ENCODE data around the gene CADM2. TPM values are rescaled to one million over a fixed set of nuclear protein-coding genes. Genes with fewer than 3 reads are reported as not detected.

The CADM2 gene
- total RNA-seq, 1 donor from 2014 or later, result 6.8 TPM

DNA sequence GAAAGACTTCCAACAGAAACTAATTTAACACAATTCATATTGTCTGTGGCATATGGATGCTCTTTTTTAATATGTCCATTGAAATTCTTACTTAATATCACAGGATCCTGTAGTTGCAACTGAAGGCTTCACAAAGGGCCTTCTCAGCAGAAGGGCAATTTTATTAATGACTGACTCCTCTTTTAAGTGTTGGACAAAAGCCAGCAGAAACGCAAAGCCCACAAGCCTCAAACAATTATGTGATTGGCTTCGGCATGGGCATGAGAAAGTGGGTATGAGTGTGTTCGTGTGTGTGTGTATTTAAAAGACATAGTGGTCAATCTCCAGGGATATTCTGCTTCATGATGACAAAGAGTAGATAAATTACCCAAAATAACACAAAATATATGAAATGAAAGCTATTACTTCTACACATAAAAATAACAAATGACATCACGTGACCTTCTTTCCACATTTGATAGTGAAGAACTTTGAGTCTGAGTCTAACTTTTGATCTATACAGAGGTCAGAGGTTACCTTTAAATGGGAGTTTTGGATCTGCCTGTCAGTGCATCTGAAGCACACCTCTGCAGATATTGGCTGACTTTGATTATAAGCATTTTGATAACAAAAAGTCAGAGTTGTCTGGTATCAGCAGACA lies 496.9 kb downstream of the CADM2 start:
- no peak for TF ChIP-seq EZH2 (IDR thresholded peaks at IDR 0.05)
- TF ChIP-seq, protein P1, sequence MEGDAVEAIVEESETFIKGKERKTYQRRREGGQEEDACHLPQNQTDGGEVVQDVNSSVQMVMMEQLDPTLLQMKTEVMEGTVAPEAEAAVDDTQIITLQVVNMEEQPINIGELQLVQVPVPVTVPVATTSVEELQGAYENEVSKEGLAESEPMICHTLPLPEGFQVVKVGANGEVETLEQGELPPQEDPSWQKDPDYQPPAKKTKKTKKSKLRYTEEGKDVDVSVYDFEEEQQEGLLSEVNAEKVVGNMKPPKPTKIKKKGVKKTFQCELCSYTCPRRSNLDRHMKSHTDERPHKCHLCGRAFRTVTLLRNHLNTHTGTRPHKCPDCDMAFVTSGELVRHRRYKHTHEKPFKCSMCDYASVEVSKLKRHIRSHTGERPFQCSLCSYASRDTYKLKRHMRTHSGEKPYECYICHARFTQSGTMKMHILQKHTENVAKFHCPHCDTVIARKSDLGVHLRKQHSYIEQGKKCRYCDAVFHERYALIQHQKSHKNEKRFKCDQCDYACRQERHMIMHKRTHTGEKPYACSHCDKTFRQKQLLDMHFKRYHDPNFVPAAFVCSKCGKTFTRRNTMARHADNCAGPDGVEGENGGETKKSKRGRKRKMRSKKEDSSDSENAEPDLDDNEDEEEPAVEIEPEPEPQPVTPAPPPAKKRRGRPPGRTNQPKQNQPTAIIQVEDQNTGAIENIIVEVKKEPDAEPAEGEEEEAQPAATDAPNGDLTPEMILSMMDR (IDR thresholded peaks at IDR 0.05), result no peak
- Histone ChIP-seq H3K4me1 (no peaks in the 10 kb centered on the region), H2AFZ (replicated peaks) (no peak overlapping the region), H3K27ac (no peak overlapping the region), H3K4me2 (no peak overlapping the region), H4K20me1 (ENCODE audit: low read depth) (no peaks in the 10 kb centered on the region), H3K36me3 (no peaks in the 10 kb centered on the region), H3K4me3 (no peak overlapping the region), H3K9me3 (ENCODE audit: low read depth) (no peaks in the 10 kb centered on the region), H3K27me3 (no peaks in the 10 kb centered on the region), H3K9ac (no peak overlapping the region), H3F3A (ENCODE audit: low read depth) (no peaks in the 10 kb centered on the region), H3K79me2 (ENCODE audit: low read depth) (no peaks in the 10 kb centered on the region)
- no peaks in the 10 kb centered on the region for H3K9me3 Mint-ChIP-seq
- no peak overlapping the region for H3K4me3 Mint-ChIP-seq
- no peaks in the 10 kb centered on the region for H3K36me3 Mint-ChIP-seq
- H3K27me3 Mint-ChIP-seq (ENCODE audit: insufficient read depth, low read depth), result peaks cover 3% of the 10 kb centered on the region
- peaks cover 7% of the 10 kb centered on the region for H3K4me1 Mint-ChIP-seq
- H3K27ac Mint-ChIP-seq, result no peak overlapping the region
- no peak for DNase-seq (ENCODE audit: low spot score)

DNA sequence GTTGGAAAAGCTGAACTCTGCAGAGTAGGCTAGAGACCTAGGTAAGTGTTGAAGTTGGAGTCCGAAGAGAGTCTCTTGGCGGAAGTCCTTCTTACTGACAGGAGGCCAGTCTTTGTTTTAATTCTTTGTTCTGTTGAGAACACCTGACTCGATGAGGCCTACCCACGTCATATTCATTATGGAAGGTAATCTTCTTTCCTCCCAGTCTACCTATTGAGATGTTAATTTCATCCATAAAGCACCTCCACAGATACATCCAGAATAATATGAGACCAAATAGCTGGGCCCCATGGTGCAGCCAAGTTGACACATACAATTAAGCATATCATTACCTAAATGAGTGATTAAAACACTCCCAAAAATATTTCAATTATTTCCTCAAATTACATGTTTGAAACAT lies 515.5 kb downstream of the CADM2 start:
- H3K27me3 ChIP-seq, result no peaks in the 10 kb centered on the region
- no peak for DNase-seq (ENCODE audit: low spot score)
- H3K27ac Mint-ChIP-seq, result no peak overlapping the region
- no peak overlapping the region for H3K9ac ChIP-seq
- H3K9me3 Mint-ChIP-seq, result no peaks in the 10 kb centered on the region
- H3K36me3 Mint-ChIP-seq, result no peaks in the 10 kb centered on the region
- H3K36me3 ChIP-seq, result no peaks in the 10 kb centered on the region
- H3K4me3 ChIP-seq, result no peak overlapping the region
- no peak overlapping the region for H2AFZ ChIP-seq (replicated peaks)
- TF ChIP-seq, protein P1 (IDR thresholded peaks at IDR 0.05), result no peak
- TF ChIP-seq EZH2 (IDR thresholded peaks at IDR 0.05) (no peak), EZH2phosphoT487 (IDR thresholded peaks at IDR 0.05) (no peak)
- H3K79me2 ChIP-seq (ENCODE audit: low read depth), result no peaks in the 10 kb centered on the region
- H3K4me1 ChIP-seq, result no peaks in the 10 kb centered on the region
- no peak overlapping the region for H3K4me3 Mint-ChIP-seq
- H3K4me2 ChIP-seq, result no peak overlapping the region
- no peaks in the 10 kb centered on the region for H3K27me3 Mint-ChIP-seq (ENCODE audit: insufficient read depth, low read depth)
- no peaks in the 10 kb centered on the region for H3F3A ChIP-seq (ENCODE audit: low read depth)
- no peaks in the 10 kb centered on the region for H3K9me3 ChIP-seq (ENCODE audit: low read depth)
- no peak overlapping the region for H3K27ac ChIP-seq
- no peaks in the 10 kb centered on the region for H3K4me1 Mint-ChIP-seq
- no peaks in the 10 kb centered on the region for H4K20me1 ChIP-seq (ENCODE audit: low read depth)

DNA sequence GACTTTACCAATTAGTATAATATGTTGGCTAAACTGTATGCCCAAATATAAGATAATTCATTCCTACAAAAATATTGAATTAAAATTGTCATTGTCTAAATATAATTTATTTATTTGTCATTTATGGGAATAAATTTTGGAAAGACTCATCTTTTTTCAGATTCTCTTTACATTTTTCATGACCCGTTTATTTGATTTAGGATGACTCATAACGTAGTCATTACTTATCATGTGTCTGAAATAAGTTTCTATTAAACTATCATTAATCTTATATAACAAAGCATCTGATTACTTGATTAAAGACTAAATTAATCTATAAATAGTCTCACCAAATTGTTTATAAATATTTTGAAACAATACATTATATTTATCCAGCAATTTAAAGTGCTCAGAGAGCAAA lies 516.6 kb downstream of the CADM2 start:
- no peaks in the 10 kb centered on the region for H3K4me1 ChIP-seq
- no peak overlapping the region for H3K4me2 ChIP-seq
- no peak overlapping the region for H3K4me3 ChIP-seq
- H3K27me3 ChIP-seq, result no peaks in the 10 kb centered on the region
- Mint-ChIP-seq H3K36me3 (no peaks in the 10 kb centered on the region), H3K9me3 (no peaks in the 10 kb centered on the region), H3K4me1 (no peaks in the 10 kb centered on the region), H3K27ac (no peak overlapping the region), H3K4me3 (no peak overlapping the region), H3K27me3 (ENCODE audit: insufficient read depth, low read depth) (no peaks in the 10 kb centered on the region)
- H4K20me1 ChIP-seq (ENCODE audit: low read depth), result no peaks in the 10 kb centered on the region
- H3F3A ChIP-seq (ENCODE audit: low read depth), result no peaks in the 10 kb centered on the region
- no peak overlapping the region for H3K9ac ChIP-seq
- no peak overlapping the region for H2AFZ ChIP-seq (replicated peaks)
- no peak for DNase-seq (ENCODE audit: low spot score)
- H3K27ac ChIP-seq, result no peak overlapping the region
- no peaks in the 10 kb centered on the region for H3K36me3 ChIP-seq
- H3K9me3 ChIP-seq (ENCODE audit: low read depth), result no peaks in the 10 kb centered on the region
- H3K79me2 ChIP-seq (ENCODE audit: low read depth), result no peaks in the 10 kb centered on the region
- TF ChIP-seq EZH2 (IDR thresholded peaks at IDR 0.05), result no peak
- TF ChIP-seq EZH2phosphoT487 (IDR thresholded peaks at IDR 0.05), result no peak
- TF ChIP-seq, protein P1 (IDR thresholded peaks at IDR 0.05), result no peak

All from neural progenitor cell (in vitro differentiated cells).